Right lobe of liver (tissue), 6 donors: ENCODE measurements around the gene ALG14. TPM values are rescaled to one million over a fixed set of nuclear protein-coding genes. Genes with fewer than 3 reads are reported as not detected.
"Not testable (repeated sequence)": the region's sequence is repeated elsewhere in the genome, so short reads cannot be mapped to it uniquely, and the experiment has no call there.

Experiments
- ATAC-seq, 4 donors: fragments of 200-7000 bp; cut with Tn5 transposase; one replicate each; pipeline ENCODE4 v1.9.1; 2020; ENCODE audit warnings: mild to moderate bottlenecking in 4 of 4, moderate library complexity in 4 of 4
- DNase-seq, 3 donors: peaks; one replicate each; pipeline ENCODE4 v3.0.0-alpha.2; 2020
- H3K27ac ChIP-seq, 3 donors: fragments of 200-600 bp; one replicate each; pipeline ENCODE4 v1.8.0; 2022
- H3K27me3 ChIP-seq, 2 donors: fragments of 200-600 bp; one replicate each; pipeline ENCODE4 v1.8.0; 2022
- H3K36me3 ChIP-seq, 4 donors: fragments of 200-600 bp; sonication (generic) in 1 of 4; one replicate each; pipeline versions ENCODE4 v1.5.1 to v1.8.0; 2017 to 2022; ENCODE audit warnings: control low read depth in 1 of 4
- H3K4me1 ChIP-seq, 4 donors: fragments of 200-600 bp; sonication (generic) in 1 of 4; one replicate each; pipeline versions ENCODE4 v1.5.1 to v1.8.0; 2017 to 2022; ENCODE audit warnings: control low read depth in 1 of 4
- H3K4me3 ChIP-seq, 3 donors: fragments of 200-600 bp; one replicate each; pipeline ENCODE4 v1.8.0; 2022
- H3K9me3 ChIP-seq, 4 donors: fragments of 200-600 bp; sonication (generic) in 1 of 4; one replicate each; pipeline versions ENCODE4 v1.5.1 to v1.8.0; 2017 to 2022; ENCODE audit warnings: control low read depth in 1 of 4
- CTCF ChIP-seq, 4 donors: fragments of 200-600 bp in 3 of 4; fragments of 450-650 bp in 1 of 4; IDR thresholded peaks; one replicate each; pipeline versions ENCODE4 v1.5.1 to v1.8.0; 2016 to 2022; ENCODE audit warnings: antibody characterized with exemption in 4 of 4, mild to moderate bottlenecking in 2 of 4
- POLR2A ChIP-seq: fragments of 450-650 bp; IDR thresholded peaks from one replicate; pipeline ENCODE4 v1.6.1; 2017; ENCODE audit warnings: antibody characterized with exemption, mild to moderate bottlenecking
- WGBS: methylation state at CpG from one replicate; pipeline ENCODE4 v1.1.6; 2018; ENCODE audit warnings: low coverage, low lambda C conversion rate; ENCODE audit not compliant: insufficient coverage; ENCODE audit errors: missing lambda C conversion rate; 5-methylcytosine and 5-hydroxymethylcytosine counted together
- intact Hi-C, 2 donors: fragments of 100-400 bp; cut with DNase I; formaldehyde crosslinking; loops; one replicate each; pipeline versions ENCODE4 v1.11.2 to v1.14.1; 2022
- total RNA-seq, 6 experiments: library from RNA; depleted of rRNA in 2 of 6; stranded (reverse); fragments of >200 nt in 2 of 6; fragmentation: NEBNext Ultra II Directional in 3 of 6; extraction: Animal tissue kit (Norgen Biotek cat#: 25700) in 3 of 6; gene quantifications; one replicate each; pipeline versions ENCODE4 v1.1.0 to v1.2.4, GENCODE V29; 2016 to 2023
- donor health status: DM: no; HTN: yes; CAD: no.
- donor health status: DM: no; HTN: no; CAD: no.
- donor health status: DM: no; HTN: no; CAD: no.
- donor health status: DM: no; HTN: yes; CAD: no.
- donor health status: DM: no; HTN: yes; CAD: no.

Gene ALG14
- total RNA-seq, 6 experiments from 2014 or later, result 1.5 to 8.3 (median 5.0) TPM

- Histone ChIP-seq H3K27me3 (no peaks in the 10 kb centered on the region), H3K4me3 (no peak overlapping the region), H3K27ac (peak overlapping the region in 1 of 3 donors; percentile 78), H3K9me3 (no peaks in the 10 kb centered on the region), H3K36me3 (no peaks in the 10 kb centered on the region), H3K4me1 (peaks cover 0 to 25% (median 10%) of the 10 kb centered on the region in 4 donors)
- DNase-seq (no peak), ATAC-seq (peak in 2 of 4 donors; percentile 18)
- WGBS, result 57% methylated on average over 3 of the region's 3 CpGs
- TF ChIP-seq CTCF (IDR thresholded peaks at IDR 0.05) (no peak), POLR2A (no peak)
- intact Hi-C loops, result no loop called here
Observed at GRCh38 chr1:95048317-95048716, 24.4 kb downstream of the ALG14 start.

GRCh38 chr1:95047624-95048023, 25.1 kb downstream of the ALG14 start:
- WGBS, result 77% methylated on average over 3 of the region's 3 CpGs
- ATAC-seq, intact Hi-C loops, H3K27ac ChIP-seq, DNase-seq, H3K36me3 ChIP-seq, H3K4me3 ChIP-seq, H3K27me3 ChIP-seq, H3K9me3 ChIP-seq: not testable (repeated sequence)
- H3K4me1 ChIP-seq, result peaks cover 0 to 25% (median 10%) of the 10 kb centered on the region in 4 donors

- H3K4me3 ChIP-seq, result no peak overlapping the region
- no peaks in the 10 kb centered on the region for H3K9me3 ChIP-seq
- intact Hi-C loops, result no loop called here
- H3K36me3 ChIP-seq, result no peaks in the 10 kb centered on the region
- TF ChIP-seq POLR2A, result no peak
- no peak for TF ChIP-seq CTCF (IDR thresholded peaks at IDR 0.05)
- no peak overlapping the region for H3K27ac ChIP-seq
- DNase-seq (no peak), ATAC-seq (no peak)
- 58% methylated on average over 1 of the region's 3 CpGs for whole genome bisulfite sequencing
- H3K4me1 ChIP-seq, result peaks cover 0 to 25% (median 10%) of the 10 kb centered on the region in 4 donors
- H3K27me3 ChIP-seq, result no peaks in the 10 kb centered on the region
Observed at GRCh38 chr1:95046359-95046758, 26.4 kb downstream of the ALG14 start.

- WGBS, result 24% methylated on average over 11 of the region's 11 CpGs
- intact Hi-C loops, result loop anchor here in 1 of 2 donors (2.0 kb wide), 1 partner anchor 191 kb away; no protein-coding TSS in a partner anchor
- no peaks in the 10 kb centered on the region for H3K36me3 ChIP-seq
- ATAC-seq, result peak; percentile 94 to 97 (median 96)
- no peaks in the 10 kb centered on the region for H3K9me3 ChIP-seq
- H3K4me3 ChIP-seq, result no peak overlapping the region
- peaks cover 0 to 5% (median 0%) of the 10 kb centered on the region in 4 donors for H3K4me1 ChIP-seq
- no peak overlapping the region for H3K27ac ChIP-seq
- H3K27me3 ChIP-seq, result no peaks in the 10 kb centered on the region
- DNase-seq, result peak; percentile 67 to 81 (median 77)
- TF ChIP-seq POLR2A (no peak), CTCF (IDR thresholded peaks at IDR 0.05) (peak; percentile 95 to 99 (median 98))
Observed at GRCh38 chr1:95043141-95043980, 29.4 kb downstream of the ALG14 start.

DNA sequence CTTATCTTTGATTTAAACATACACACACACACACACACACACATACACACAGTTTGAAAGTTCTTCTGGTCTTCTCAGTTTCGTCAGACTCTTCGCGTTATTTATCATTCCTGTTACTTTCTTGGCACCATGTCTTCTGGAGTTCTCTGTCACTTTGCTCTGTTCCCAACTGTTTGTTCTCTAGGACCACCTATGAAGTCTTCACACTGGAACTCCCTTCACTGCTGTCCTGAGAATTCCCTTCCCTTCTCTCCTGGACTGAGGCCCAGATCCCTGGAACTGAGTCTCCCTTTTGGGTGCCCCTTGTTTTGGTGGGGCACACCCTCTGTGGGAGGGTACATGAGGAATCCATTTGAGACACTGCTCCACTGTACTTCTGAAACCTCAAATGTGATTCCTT, 30.5 kb downstream of the ALG14 start:
- Histone ChIP-seq H3K27me3 (no peaks in the 10 kb centered on the region), H3K4me3 (no peak overlapping the region), H3K27ac (peak overlapping the region in 1 of 3 donors; percentile 21), H3K36me3 (no peaks in the 10 kb centered on the region), H3K9me3 (no peaks in the 10 kb centered on the region), H3K4me1 (no peaks in the 10 kb centered on the region)
- intact Hi-C loops, result loop anchor here in 1 of 2 donors (2.0 kb wide), 1 partner anchor 189 kb away; no protein-coding TSS in a partner anchor
- no peak for ATAC-seq
- TF ChIP-seq CTCF (IDR thresholded peaks at IDR 0.05) (no peak), POLR2A (no peak)
- DNase-seq, result no peak
- WGBS, result 18% methylated on average over 3 of the region's 3 CpGs
